GM21528 (cell line): Measurements from ENCODE around the gene COL5A1.
"Not testable (repeated sequence)": the region's sequence is repeated elsewhere in the genome, so short reads cannot be mapped to it uniquely, and the experiment has no call there.

ENCODE experiments used
- ATAC-seq: cut with Tn5 transposase; IDR thresholded peaks from one replicate; pipeline ENCODE4 v1.9.1; 2021; ENCODE audit warnings: mild to moderate bottlenecking, moderate library complexity; ENCODE audit not compliant: unreplicated experiment, low FRiP score

COL5A1 gene

GRCh38 chr9:134703730-134704114 is 62.1 kb downstream of the COL5A1 start:
- ATAC-seq = not testable (repeated sequence)

- no peak for ATAC-seq
These were observed 62.9 kb downstream of the COL5A1 start for GRCh38 chr9:134704498-134704897.

GRCh38 chr9:134705786-134706185 is 64.2 kb downstream of the COL5A1 start:
- ATAC-seq = no peak

GRCh38 chr9:134706522-134706921 is 64.9 kb downstream of the COL5A1 start:
- ATAC-seq = no peak

GRCh38 chr9:134707031-134707680 is 65.6 kb downstream of the COL5A1 start:
- ATAC-seq = no peak

- ATAC-seq = no peak
These were observed 66.4 kb downstream of the COL5A1 start for GRCh38 chr9:134707731-134708671.

GRCh38 chr9:134708672-134709038 is 67.1 kb downstream of the COL5A1 start:
- no peak for ATAC-seq

- ATAC-seq = no peak
These were observed 68.1 kb downstream of the COL5A1 start for GRCh38 chr9:134709512-134710270.

- no peak for ATAC-seq
These were observed 68.6 kb downstream of the COL5A1 start for GRCh38 chr9:134710271-134710540.

GRCh38 chr9:134710901-134711300 is 69.3 kb downstream of the COL5A1 start:
- ATAC-seq = no peak

- no peak for ATAC-seq
These were observed 70.6 kb downstream of the COL5A1 start for GRCh38 chr9:134712243-134712642.

- no peak for ATAC-seq
These were observed 71.3 kb downstream of the COL5A1 start for GRCh38 chr9:134712926-134713325.

GRCh38 chr9:134715536-134715935 is 73.9 kb downstream of the COL5A1 start:
- not testable (repeated sequence) for ATAC-seq

- no peak for ATAC-seq
These were observed 74.5 kb downstream of the COL5A1 start for GRCh38 chr9:134716067-134716466.

GRCh38 chr9:134717056-134717455 is 75.5 kb downstream of the COL5A1 start:
- no peak for ATAC-seq

- no peak for ATAC-seq
These were observed 76.5 kb downstream of the COL5A1 start for GRCh38 chr9:134717924-134718645.

GRCh38 chr9:134719331-134719730 is 77.7 kb downstream of the COL5A1 start:
- no peak for ATAC-seq

GRCh38 chr9:134720136-134720753 is 78.6 kb downstream of the COL5A1 start:
- no peak for ATAC-seq

GRCh38 chr9:134720796-134721195 is 79.2 kb downstream of the COL5A1 start:
- no peak for ATAC-seq

- no peak for ATAC-seq
These were observed 79.7 kb downstream of the COL5A1 start for GRCh38 chr9:134721344-134721743.
